Osteoblast (primary cell): ENCODE results near the gene RNF44. TPM values are rescaled to one million over a fixed set of nuclear protein-coding genes. Genes with fewer than 3 reads are reported as not detected.

Experiments used
- DNase-seq: peaks from one replicate; pipeline ENCODE4 v3.0.0; 2011; ENCODE audit warnings: low spot score, mixed read lengths; ENCODE audit not compliant: insufficient read length; ENCODE audit errors: missing footprints
- H2AFZ ChIP-seq: 2 replicates; pipeline ENCODE4 v1.6.0; 2011; ENCODE audit warnings: mild to moderate bottlenecking, low read length
- H3K27ac ChIP-seq: 2 replicates; pipeline ENCODE4 v1.5.1; 2011; ENCODE audit warnings: mild to moderate bottlenecking, low read depth, low read length, moderate library complexity
- H3K27me3 ChIP-seq: 2 replicates; pipeline ENCODE4 v1.6.0; 2012; ENCODE audit warnings: mild to moderate bottlenecking, control low read depth, inconsistent platforms, low read length, moderate library complexity; ENCODE audit not compliant: insufficient read depth
- H3K36me3 ChIP-seq: 2 replicates; pipeline ENCODE4 v1.5.1; 2011; ENCODE audit warnings: mild to moderate bottlenecking, low read length, control low read depth, moderate library complexity; ENCODE audit not compliant: insufficient read depth
- H3K4me1 ChIP-seq: 2 replicates; pipeline ENCODE4 v1.5.1; 2011; ENCODE audit warnings: mild to moderate bottlenecking, low read length, control low read depth, moderate library complexity; ENCODE audit not compliant: insufficient read depth
- H3K4me2 ChIP-seq: 2 replicates; pipeline ENCODE4 v1.6.0; 2011; ENCODE audit warnings: mild to moderate bottlenecking, low read length; ENCODE audit not compliant: insufficient read depth
- H3K4me3 ChIP-seq: fragments of 200-600 bp; sonication (generic); 3 replicates; pipeline ENCODE4 v1.5.1; 2012; ENCODE audit warnings: mild to moderate bottlenecking, low read length, inconsistent platforms; ENCODE audit not compliant: insufficient read depth
- H3K79me2 ChIP-seq: 2 replicates; pipeline ENCODE4 v1.6.0; 2012; ENCODE audit warnings: mild to moderate bottlenecking, low read length, control low read depth, inconsistent platforms; ENCODE audit not compliant: insufficient read depth
- H3K9me3 ChIP-seq: 2 replicates; pipeline ENCODE4 v1.5.1; 2011; ENCODE audit warnings: low read depth, low read length, control low read depth
- H4K20me1 ChIP-seq: 2 replicates; pipeline ENCODE4 v1.6.0; 2012; ENCODE audit warnings: mild to moderate bottlenecking, low read length, control low read depth; ENCODE audit not compliant: insufficient read depth
- CTCF ChIP-seq: IDR thresholded peaks from 2 replicates; pipeline ENCODE4 v1.5.1; 2011; ENCODE audit warnings: mild to moderate bottlenecking, low read depth, low read length, moderate library complexity; ENCODE audit errors: extremely low read depth
- total RNA-seq: library from RNA; depleted of rRNA; stranded (reverse); fragments of >200 nt; gene quantifications from 2 replicates; pipeline ENCODE4 v1.2.3, GENCODE V29; 2012

RNF44 gene
- total RNA-seq, 1 donor = 5.4 TPM

GRCh38 chr5:176524987-176525386, 12.2 kb downstream of the RNF44 start:
- no peak for DNase-seq
- Histone ChIP-seq H4K20me1 (no peaks in the 10 kb centered on the region), H2AFZ (no peak overlapping the region), H3K79me2 (no peaks in the 10 kb centered on the region), H3K27me3 (no peaks in the 10 kb centered on the region), H3K27ac (no peak overlapping the region), H3K4me3 (no peak overlapping the region), H3K4me1 (no peaks in the 10 kb centered on the region), H3K36me3 (peaks cover 19% of the 10 kb centered on the region), H3K9me3 (no peaks in the 10 kb centered on the region), H3K4me2 (no peak overlapping the region)
- TF ChIP-seq CTCF = no peak

GRCh38 chr5:176524138-176524537, 13.1 kb downstream of the RNF44 start:
- no peak for TF ChIP-seq CTCF
- no peak overlapping the region for H3K4me2 ChIP-seq
- no peak for DNase-seq
- no peak overlapping the region for H3K4me3 ChIP-seq
- H3K9me3 ChIP-seq = no peaks in the 10 kb centered on the region
- H4K20me1 ChIP-seq = no peaks in the 10 kb centered on the region
- H3K4me1 ChIP-seq = no peaks in the 10 kb centered on the region
- H3K79me2 ChIP-seq = no peaks in the 10 kb centered on the region
- peaks cover 15% of the 10 kb centered on the region for H3K36me3 ChIP-seq
- H2AFZ ChIP-seq = no peak overlapping the region
- H3K27ac ChIP-seq = no peak overlapping the region
- H3K27me3 ChIP-seq = no peaks in the 10 kb centered on the region

GRCh38 chr5:176521699-176522263, 15.4 kb downstream of the RNF44 start:
- H2AFZ ChIP-seq = no peak overlapping the region
- H3K27ac ChIP-seq = no peak overlapping the region
- H3K9me3 ChIP-seq = no peaks in the 10 kb centered on the region
- no peak for TF ChIP-seq CTCF
- H3K4me2 ChIP-seq = no peak overlapping the region
- DNase-seq = no peak
- H3K36me3 ChIP-seq = no peaks in the 10 kb centered on the region
- no peak overlapping the region for H3K4me3 ChIP-seq
- no peaks in the 10 kb centered on the region for H3K4me1 ChIP-seq
- H4K20me1 ChIP-seq = no peaks in the 10 kb centered on the region
- no peaks in the 10 kb centered on the region for H3K27me3 ChIP-seq
- no peaks in the 10 kb centered on the region for H3K79me2 ChIP-seq

- Histone ChIP-seq H2AFZ (no peak overlapping the region), H3K27me3 (no peaks in the 10 kb centered on the region), H3K27ac (no peak overlapping the region), H4K20me1 (no peaks in the 10 kb centered on the region), H3K36me3 (no peaks in the 10 kb centered on the region), H3K79me2 (no peaks in the 10 kb centered on the region), H3K9me3 (no peaks in the 10 kb centered on the region), H3K4me3 (no peak overlapping the region), H3K4me2 (no peak overlapping the region), H3K4me1 (no peaks in the 10 kb centered on the region)
- no peak for DNase-seq
- TF ChIP-seq CTCF = no peak
Observed at GRCh38 chr5:176521286-176521685, 15.9 kb downstream of the RNF44 start.
